ENCODE data around the gene LHFPL6. TPM values are rescaled to one million over a fixed set of nuclear protein-coding genes. Genes with fewer than 3 reads are reported as not detected.

Gene LHFPL6
- total and polyA plus RNA-seq, 10 of the 15 experiments (the other 5 are each of a cell fraction or from before 2014, with no cell fraction given) = 0.11 to 4.6 (median 0.41) TPM

DNA sequence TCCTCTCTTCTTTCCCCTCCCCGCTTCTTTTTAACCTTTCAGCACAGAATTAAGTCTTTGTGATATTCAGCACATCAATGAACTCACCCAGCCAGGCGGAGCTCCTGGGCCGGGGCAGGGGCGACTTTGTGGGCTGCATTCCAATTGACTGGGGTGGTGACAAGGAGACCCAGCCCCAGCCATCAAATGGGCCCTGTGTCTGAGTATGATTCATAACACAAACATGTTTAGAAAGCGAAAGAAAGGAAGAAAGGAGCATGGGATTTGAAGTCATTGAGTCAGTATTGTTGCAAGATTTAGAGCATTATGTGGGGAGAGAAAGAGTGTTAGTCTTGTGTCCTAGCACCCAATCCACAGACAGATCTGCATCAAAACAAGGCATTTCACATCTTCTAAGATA lies 185.3 kb downstream of the LHFPL6 start:
- ATAC-seq (no peak), DNase-seq (ENCODE audit: low read depth, low spot score) (no peak), FAIRE-seq (no peak)
- ChIA-PET RAD21 (ENCODE audit: unreplicated experiment) (interaction anchor here (0.8 to 3.8 kb wide), 6 partner anchors 33 to 199 kb away, joined by 3 to 25 read pairs (median 4); partner anchors contain the start of gene LHFPL6), POLR2A (no interaction called here), SMC1A (ENCODE audit: uncharacterized antibody, unreplicated experiment) (interaction anchor here (0.7 to 4.7 kb wide), 7 partner anchors 13 to 204 kb away, joined by 3 to 65 read pairs (median 7); no protein-coding TSS in a partner anchor), CTCF (interaction anchor here (0.6 to 6.4 kb wide), 8 partner anchors 9 to 199 kb away, joined by 3 to 88 read pairs (median 4); no protein-coding TSS in a partner anchor)
- no peak overlapping the region for H3K4me3 ChIP-seq
- no peaks in the 10 kb centered on the region for H4K20me1 ChIP-seq (ENCODE audit: control insufficient read depth, insufficient read depth)
- H3K4me2 ChIP-seq (ENCODE audit: control insufficient read depth, insufficient read depth) = no peak overlapping the region
- TF ChIP-seq, protein P1, sequence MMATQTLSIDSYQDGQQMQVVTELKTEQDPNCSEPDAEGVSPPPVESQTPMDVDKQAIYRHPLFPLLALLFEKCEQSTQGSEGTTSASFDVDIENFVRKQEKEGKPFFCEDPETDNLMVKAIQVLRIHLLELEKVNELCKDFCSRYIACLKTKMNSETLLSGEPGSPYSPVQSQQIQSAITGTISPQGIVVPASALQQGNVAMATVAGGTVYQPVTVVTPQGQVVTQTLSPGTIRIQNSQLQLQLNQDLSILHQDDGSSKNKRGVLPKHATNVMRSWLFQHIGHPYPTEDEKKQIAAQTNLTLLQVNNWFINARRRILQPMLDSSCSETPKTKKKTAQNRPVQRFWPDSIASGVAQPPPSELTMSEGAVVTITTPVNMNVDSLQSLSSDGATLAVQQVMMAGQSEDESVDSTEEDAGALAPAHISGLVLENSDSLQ (IDR thresholded peaks at IDR 0.05) = no peak
- no peak for TF ChIP-seq RELA (IDR thresholded peaks at IDR 0.05; ENCODE audit: borderline replicate concordance, partially characterized antibody)
- TF ChIP-seq MYC (IDR thresholded peaks at IDR 0.05; ENCODE audit: insufficient read depth, insufficient read length, insufficient replicate concordance, low read length, severe bottlenecking) = no peak
- no peak for TF ChIP-seq NFYA (IDR thresholded peaks at IDR 0.05; ENCODE audit: borderline replicate concordance, low read depth, low read length)
- TF ChIP-seq TCF12 (IDR thresholded peaks at IDR 0.05; ENCODE audit: low read depth, low read length) = no peak
- TF ChIP-seq EGR1 (IDR thresholded peaks at IDR 0.05; ENCODE audit: borderline replicate concordance in 1 of 2, low read depth in 2 of 2, low read length in 2 of 2) = no peak
- TF ChIP-seq SKIL (IDR thresholded peaks at IDR 0.05; ENCODE audit: low read depth, poor library complexity, severe bottlenecking) = no peak
- TF ChIP-seq ZBTB40 (IDR thresholded peaks at IDR 0.05; ENCODE audit: borderline replicate concordance) = no peak
- no peaks in the 10 kb centered on the region for H3K27me3 ChIP-seq (replicated peaks in 1 of 2; ENCODE audit: control insufficient read depth in 2 of 2, insufficient read depth in 2 of 2, low read length in 1 of 2)
- no peaks in the 10 kb centered on the region for H3K36me3 ChIP-seq (ENCODE audit: control insufficient read depth in 2 of 2, insufficient read depth in 2 of 2, low read length in 1 of 2)
- H3K4me1 ChIP-seq (ENCODE audit: control insufficient read depth, insufficient read depth, low read length) = peaks cover 4% of the 10 kb centered on the region; the same call in 1 of the 2 replicates
- in situ Hi-C loops (cut with MboI) = no loop called here
- no TSS peak for BruUV-seq (replicated peaks)
- H2AFZ ChIP-seq (ENCODE audit: control insufficient read depth, low read depth, low read length) = no peak overlapping the region
- H3K9ac ChIP-seq (ENCODE audit: control insufficient read depth, insufficient read depth, low read length) = no peak overlapping the region
- no peak overlapping the region for H3K27ac ChIP-seq (ENCODE audit: control insufficient read depth, insufficient read depth)
- intact Hi-C loops (cut with micrococcal nuclease; ENCODE audit: unreplicated experiment) = loop anchor here (5.0 kb wide), 1 partner anchor 185 kb away; the partner anchor contains the start of gene LHFPL6
- 59% methylated on average over 5 of the region's 5 CpGs for WGBS (ENCODE audit: insufficient coverage, insufficient replicate concordance, low lambda C conversion rate, missing lambda C conversion rate)
- no peaks in the 10 kb centered on the region for H3K79me2 ChIP-seq (ENCODE audit: control insufficient read depth, insufficient read depth, low read length)
- no peaks in the 10 kb centered on the region for H3K9me3 ChIP-seq (replicated peaks; ENCODE audit: control insufficient read depth, insufficient read depth, low read length)
